ENCODE measurements around the gene STAG2.

DNA sequence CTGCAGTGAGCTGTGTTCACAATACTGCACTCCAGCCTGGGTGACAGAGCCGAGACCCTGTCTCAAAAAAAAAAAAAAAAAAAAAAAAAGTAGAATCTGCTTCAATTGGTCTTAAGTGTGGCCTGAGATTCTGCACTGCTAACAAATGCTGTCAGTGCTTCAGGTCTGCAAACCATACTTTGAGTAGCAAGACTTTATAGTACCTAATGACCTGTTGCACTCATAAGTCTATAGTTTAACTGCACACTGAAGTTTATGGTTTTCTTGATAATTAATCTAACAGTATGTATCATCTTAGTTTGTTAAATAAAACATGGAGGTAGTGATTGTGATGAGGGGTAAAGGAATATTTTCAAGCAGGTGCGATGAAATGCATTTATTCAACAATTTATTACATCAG, 135.6 kb downstream of the STAG2 start:
- TF ChIP-seq EZH2phosphoT487 (IDR thresholded peaks at IDR 0.05; ENCODE audit: low read length): no peak
- no peak for TF ChIP-seq EZH2 (optimal IDR thresholded peaks at IDR 0.05; ENCODE audit: low read depth, low read length)
